Midbrain (tissue), 1 donor: Measurements from ENCODE around the gene TECR.
"Not testable (repeated sequence)": the region's sequence is repeated elsewhere in the genome, so short reads cannot be mapped to it uniquely, and the experiment has no call there.

Experiments
- DNase-seq: peaks from one replicate; lab custom pipeline; 2025; lab: John Stamatoyannopoulos, UW

Gene TECR

GRCh38 chr19:14589433-14589832 lies 60.0 kb downstream of the TECR start:
- DNase-seq = not testable (repeated sequence)

GRCh38 chr19:14595558-14595957 lies 66.2 kb downstream of the TECR start:
- no peak for DNase-seq

- no peak for DNase-seq
Measured at GRCh38 chr19:14599548-14600147, 70.3 kb downstream of the TECR start.

GRCh38 chr19:14603990-14604387 lies 74.6 kb downstream of the TECR start:
- no peak for DNase-seq

GRCh38 chr19:14606627-14607026 lies 77.2 kb downstream of the TECR start:
- DNase-seq = no peak

- peak; percentile 4 for DNase-seq
Measured at GRCh38 chr19:14611051-14611450, 81.7 kb downstream of the TECR start.

GRCh38 chr19:14612242-14612641 lies 82.8 kb downstream of the TECR start:
- DNase-seq = not testable (repeated sequence)

- DNase-seq = no peak
Measured at GRCh38 chr19:14612657-14613056, 83.3 kb downstream of the TECR start.

GRCh38 chr19:14613399-14614098 lies 84.2 kb downstream of the TECR start:
- DNase-seq = not testable (repeated sequence)

GRCh38 chr19:14614099-14614412 lies 84.7 kb downstream of the TECR start:
- DNase-seq = no peak
